Panc1 (cell line): ENCODE data around the gene KRT38. TPM values are rescaled to one million over a fixed set of nuclear protein-coding genes. Genes with fewer than 3 reads are reported as not detected.

Experiments used
- ATAC-seq: fragments of 200-7000 bp; cut with Tn5 transposase; 2 replicates; pipeline ENCODE4 v1.9.1; 2020; ENCODE audit warnings: mild to moderate bottlenecking, moderate library complexity
- BruUV-seq: library from RNA; stranded (reverse); fragments of 400-500 nt; replicated peaks from 2 replicates; lab custom pipeline; 2021; lab: Mats Ljungman, UMichigan
- CTCF ChIA-PET: fragments of 300-600 bp; sonication (Branson Sonifier 250); formaldehyde crosslinking; loops from one replicate; lab custom pipeline; 2022; ENCODE audit warnings: antibody characterized with exemption; lab: Charles Lee
- POLR2A ChIA-PET: fragments of 300-600 bp; sonication (Branson Sonifier 250); formaldehyde crosslinking; loops from one replicate; lab custom pipeline; 2022; ENCODE audit warnings: antibody characterized with exemption; lab: Charles Lee
- DNase-seq: peaks from one replicate; pipeline ENCODE4 v3.0.0-alpha.2; 2010; ENCODE audit warnings: low read depth, low spot score
- H3K27ac ChIP-seq: 2 replicates; pipeline ENCODE4 v1.5.1; 2011; ENCODE audit warnings: mild to moderate bottlenecking, low read length, inconsistent platforms
- H3K27me3 ChIP-seq: fragments of 200-500 bp; sonication (Bioruptor generic); 2 replicates; pipeline ENCODE4 v1.6.0; 2014; ENCODE audit warnings: low read length, inconsistent platforms; ENCODE audit not compliant: control insufficient read depth, insufficient read depth
- H3K36me3 ChIP-seq: fragments of 200-500 bp; sonication (Bioruptor generic); 2 replicates; pipeline ENCODE4 v1.5.1; 2014; ENCODE audit warnings: inconsistent platforms, mild to moderate bottlenecking, low read length, moderate library complexity; ENCODE audit not compliant: control insufficient read depth, insufficient read depth
- H3K4me1 ChIP-seq: 2 replicates; pipeline ENCODE4 v1.5.1; 2011; ENCODE audit warnings: inconsistent platforms, mild to moderate bottlenecking, low read length, moderate library complexity; ENCODE audit not compliant: control insufficient read depth, insufficient read depth
- H3K4me3 ChIP-seq, 2 experiments: 2 replicates each; pipeline ENCODE4 v1.5.1; 2011 to 2012; ENCODE audit warnings: low read depth in 2 of 2, low read length in 2 of 2, mild to moderate bottlenecking in 2 of 2, inconsistent platforms in 1 of 2, moderate library complexity in 1 of 2
- H3K9me3 ChIP-seq: fragments of 200-500 bp; sonication (Bioruptor generic); 2 replicates; pipeline ENCODE4 v1.5.1; 2014; ENCODE audit warnings: low read depth, mild to moderate bottlenecking, inconsistent platforms, low read length, moderate library complexity; ENCODE audit not compliant: control insufficient read depth, insufficient read depth
- CTCF ChIP-seq: fragments of 450-650 bp; IDR thresholded peaks from 2 replicates; pipeline ENCODE4 v1.5.1; 2017; ENCODE audit warnings: mild to moderate bottlenecking
- POLR2AphosphoS5 ChIP-seq: IDR thresholded peaks from 2 replicates; pipeline ENCODE4 v1.6.1; 2012; ENCODE audit warnings: mild to moderate bottlenecking, low read depth, low read length, moderate library complexity
- SIN3A ChIP-seq: IDR thresholded peaks from 2 replicates; pipeline ENCODE4 v1.6.1; 2012; ENCODE audit warnings: low read depth, mild to moderate bottlenecking, low read length, moderate library complexity, borderline replicate concordance; ENCODE audit not compliant: insufficient read depth
- TCF7L2 ChIP-seq: IDR thresholded peaks from 2 replicates; pipeline ENCODE4 v1.6.1; 2011; ENCODE audit warnings: mild to moderate bottlenecking, low read depth, low read length, inconsistent platforms
- in situ Hi-C: cut with HindIII; loops from 2 replicates; pipeline ENCODE4 v1.10.0; 2016; ENCODE audit warnings: low sequenced_read_pairs, low pct_unique_long_range_greater_than_20kb
- intact Hi-C: fragments of 100-400 bp; cut with micrococcal nuclease; formaldehyde crosslinking; loops from one replicate; pipeline ENCODE4 v1.10.0; 2022; ENCODE audit not compliant: unreplicated experiment
- total RNA-seq: library from RNA; stranded (reverse); gene quantifications from one replicate; pipeline ENCODE4 v1.2.1, GENCODE V29; 2021; ENCODE audit not compliant: unreplicated experiment
- TF ChIP-seq, protein P1 (sequence below), 2 experiments: IDR thresholded peaks; 2 replicates each; pipeline ENCODE4 v1.6.1; 2011 to 2012; ENCODE audit warnings: low read depth in 2 of 2, control low read depth in 1 of 2, low read length in 1 of 2, mild to moderate bottlenecking in 1 of 2, moderate library complexity in 1 of 2; ENCODE audit not compliant: insufficient read depth in 1 of 2

KRT38 gene
- total RNA-seq, 1 experiment from 2014 or later: not detected

GRCh38 chr17:41396996-41397660, 43.7 kb downstream of the KRT38 start, which contains the start of gene KRT31:
TSS of gene KRT31 (minus strand) at chr17:41397608. CDS start at chr17:41397539, 69 bp downstream.
- BruUV-seq: no TSS peak
- TF ChIP-seq, protein P1, sequence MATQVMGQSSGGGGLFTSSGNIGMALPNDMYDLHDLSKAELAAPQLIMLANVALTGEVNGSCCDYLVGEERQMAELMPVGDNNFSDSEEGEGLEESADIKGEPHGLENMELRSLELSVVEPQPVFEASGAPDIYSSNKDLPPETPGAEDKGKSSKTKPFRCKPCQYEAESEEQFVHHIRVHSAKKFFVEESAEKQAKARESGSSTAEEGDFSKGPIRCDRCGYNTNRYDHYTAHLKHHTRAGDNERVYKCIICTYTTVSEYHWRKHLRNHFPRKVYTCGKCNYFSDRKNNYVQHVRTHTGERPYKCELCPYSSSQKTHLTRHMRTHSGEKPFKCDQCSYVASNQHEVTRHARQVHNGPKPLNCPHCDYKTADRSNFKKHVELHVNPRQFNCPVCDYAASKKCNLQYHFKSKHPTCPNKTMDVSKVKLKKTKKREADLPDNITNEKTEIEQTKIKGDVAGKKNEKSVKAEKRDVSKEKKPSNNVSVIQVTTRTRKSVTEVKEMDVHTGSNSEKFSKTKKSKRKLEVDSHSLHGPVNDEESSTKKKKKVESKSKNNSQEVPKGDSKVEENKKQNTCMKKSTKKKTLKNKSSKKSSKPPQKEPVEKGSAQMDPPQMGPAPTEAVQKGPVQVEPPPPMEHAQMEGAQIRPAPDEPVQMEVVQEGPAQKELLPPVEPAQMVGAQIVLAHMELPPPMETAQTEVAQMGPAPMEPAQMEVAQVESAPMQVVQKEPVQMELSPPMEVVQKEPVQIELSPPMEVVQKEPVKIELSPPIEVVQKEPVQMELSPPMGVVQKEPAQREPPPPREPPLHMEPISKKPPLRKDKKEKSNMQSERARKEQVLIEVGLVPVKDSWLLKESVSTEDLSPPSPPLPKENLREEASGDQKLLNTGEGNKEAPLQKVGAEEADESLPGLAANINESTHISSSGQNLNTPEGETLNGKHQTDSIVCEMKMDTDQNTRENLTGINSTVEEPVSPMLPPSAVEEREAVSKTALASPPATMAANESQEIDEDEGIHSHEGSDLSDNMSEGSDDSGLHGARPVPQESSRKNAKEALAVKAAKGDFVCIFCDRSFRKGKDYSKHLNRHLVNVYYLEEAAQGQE (IDR thresholded peaks at IDR 0.05; ENCODE audit: insufficient read depth in 1 of 2, low read depth in 2 of 2, low read length in 1 of 2): no peak
- no peak for TF ChIP-seq SIN3A
- no peak for TF ChIP-seq CTCF
- TF ChIP-seq POLR2AphosphoS5: no peak
- no peak for TF ChIP-seq TCF7L2
- ATAC-seq: no peak

GRCh38 chr17:41396340-41396739, 44.4 kb downstream of the KRT38 start:
- no TSS peak for BruUV-seq
- ChIA-PET CTCF (no interaction called here), POLR2A (interaction anchor here (0.6 kb wide), 1 partner anchor 9 kb away, joined by 11 read pairs; no protein-coding TSS in a partner anchor)
- Histone ChIP-seq H3K36me3 (no peaks in the 10 kb centered on the region), H3K9me3 (no peaks in the 10 kb centered on the region), H3K4me1 (no peaks in the 10 kb centered on the region), H3K27ac (no peak overlapping the region), H3K27me3 (no peaks in the 10 kb centered on the region), H3K4me3 (no peak overlapping the region)
- ATAC-seq (no peak), DNase-seq (no peak)
- intact Hi-C loops (no loop called here), in situ Hi-C loops (no loop called here)
- TF ChIP-seq, protein P1 (IDR thresholded peaks at IDR 0.05; ENCODE audit: insufficient read depth in 1 of 2, low read depth in 2 of 2, low read length in 1 of 2): no peak
- TF ChIP-seq TCF7L2 (no peak), SIN3A (no peak), CTCF (no peak), POLR2AphosphoS5 (no peak)

More at GRCh38 chr17:41396996-41397660, 43.7 kb downstream of the KRT38 start, which contains the start of gene KRT31:
- ChIA-PET POLR2A (no interaction called here), CTCF (no interaction called here)
- no peak within 1 kb of the TSS for H3K27ac ChIP-seq
- in situ Hi-C loops: no loop called here
- H3K4me1 ChIP-seq: no peaks in the 10 kb centered on the region
- no peaks in the 10 kb centered on the region for H3K27me3 ChIP-seq
- H3K36me3 ChIP-seq: no peaks in the 10 kb centered on the region
- no peak within 1 kb of the TSS for H3K4me3 ChIP-seq
- DNase-seq: no peak
- intact Hi-C loops: no loop called here
- H3K9me3 ChIP-seq: no peaks in the 10 kb centered on the region
